ENCODE data around the gene TUBGCP6. TPM values are rescaled to one million over a fixed set of nuclear protein-coding genes. Genes with fewer than 3 reads are reported as not detected.
A peak's percentile ranks its signal among the peaks of the same experiment; 100 is the strongest.

The TUBGCP6 gene
- total RNA-seq, 2 donors from 2014 or later, result 52.3 to 80.1 TPM

DNA sequence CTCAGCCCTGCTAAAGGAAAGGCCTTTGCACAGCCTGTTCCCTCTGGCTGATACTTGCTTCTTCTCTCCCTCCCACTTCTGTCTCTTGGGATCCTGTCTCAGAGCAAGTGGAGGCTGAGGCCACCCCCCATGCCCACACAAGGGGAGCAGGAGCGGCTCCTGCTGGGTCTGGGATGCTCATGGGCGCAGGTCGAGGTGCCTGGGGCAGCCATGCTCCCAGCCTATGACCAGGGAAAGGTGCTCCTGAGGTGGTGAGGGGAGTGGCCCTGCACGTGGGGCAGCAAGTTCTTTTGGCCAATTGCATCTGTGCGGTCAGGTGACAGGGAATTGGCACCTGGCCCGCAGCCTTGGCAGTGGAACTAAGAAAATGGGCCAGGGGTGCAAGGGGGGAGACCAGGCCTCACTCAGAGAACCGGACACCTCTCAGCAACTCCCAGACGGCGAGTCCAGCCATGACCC lies 23.9 kb upstream of the TUBGCP6 start:
- Histone ChIP-seq H3K4me1 (ENCODE audit: control insufficient read depth in 1 of 2, low read depth in 2 of 2) (peaks cover 32 to 47% of the 10 kb centered on the region in 2 donors), H3K27me3 (replicated peaks; ENCODE audit: insufficient read depth) (no peaks in the 10 kb centered on the region), H3K4me3 (no peak overlapping the region), H3K36me3 (no peaks in the 10 kb centered on the region), H3K9me3 (no peaks in the 10 kb centered on the region), H3K27ac (no peak overlapping the region)
- TF ChIP-seq, protein P1, sequence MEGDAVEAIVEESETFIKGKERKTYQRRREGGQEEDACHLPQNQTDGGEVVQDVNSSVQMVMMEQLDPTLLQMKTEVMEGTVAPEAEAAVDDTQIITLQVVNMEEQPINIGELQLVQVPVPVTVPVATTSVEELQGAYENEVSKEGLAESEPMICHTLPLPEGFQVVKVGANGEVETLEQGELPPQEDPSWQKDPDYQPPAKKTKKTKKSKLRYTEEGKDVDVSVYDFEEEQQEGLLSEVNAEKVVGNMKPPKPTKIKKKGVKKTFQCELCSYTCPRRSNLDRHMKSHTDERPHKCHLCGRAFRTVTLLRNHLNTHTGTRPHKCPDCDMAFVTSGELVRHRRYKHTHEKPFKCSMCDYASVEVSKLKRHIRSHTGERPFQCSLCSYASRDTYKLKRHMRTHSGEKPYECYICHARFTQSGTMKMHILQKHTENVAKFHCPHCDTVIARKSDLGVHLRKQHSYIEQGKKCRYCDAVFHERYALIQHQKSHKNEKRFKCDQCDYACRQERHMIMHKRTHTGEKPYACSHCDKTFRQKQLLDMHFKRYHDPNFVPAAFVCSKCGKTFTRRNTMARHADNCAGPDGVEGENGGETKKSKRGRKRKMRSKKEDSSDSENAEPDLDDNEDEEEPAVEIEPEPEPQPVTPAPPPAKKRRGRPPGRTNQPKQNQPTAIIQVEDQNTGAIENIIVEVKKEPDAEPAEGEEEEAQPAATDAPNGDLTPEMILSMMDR (IDR thresholded peaks at IDR 0.05), result no peak
- no peak for ATAC-seq (ENCODE audit: insufficient number of reproducible peaks, low FRiP score, low read depth)
- DNase-seq (ENCODE audit: low spot score), result no peak

DNA sequence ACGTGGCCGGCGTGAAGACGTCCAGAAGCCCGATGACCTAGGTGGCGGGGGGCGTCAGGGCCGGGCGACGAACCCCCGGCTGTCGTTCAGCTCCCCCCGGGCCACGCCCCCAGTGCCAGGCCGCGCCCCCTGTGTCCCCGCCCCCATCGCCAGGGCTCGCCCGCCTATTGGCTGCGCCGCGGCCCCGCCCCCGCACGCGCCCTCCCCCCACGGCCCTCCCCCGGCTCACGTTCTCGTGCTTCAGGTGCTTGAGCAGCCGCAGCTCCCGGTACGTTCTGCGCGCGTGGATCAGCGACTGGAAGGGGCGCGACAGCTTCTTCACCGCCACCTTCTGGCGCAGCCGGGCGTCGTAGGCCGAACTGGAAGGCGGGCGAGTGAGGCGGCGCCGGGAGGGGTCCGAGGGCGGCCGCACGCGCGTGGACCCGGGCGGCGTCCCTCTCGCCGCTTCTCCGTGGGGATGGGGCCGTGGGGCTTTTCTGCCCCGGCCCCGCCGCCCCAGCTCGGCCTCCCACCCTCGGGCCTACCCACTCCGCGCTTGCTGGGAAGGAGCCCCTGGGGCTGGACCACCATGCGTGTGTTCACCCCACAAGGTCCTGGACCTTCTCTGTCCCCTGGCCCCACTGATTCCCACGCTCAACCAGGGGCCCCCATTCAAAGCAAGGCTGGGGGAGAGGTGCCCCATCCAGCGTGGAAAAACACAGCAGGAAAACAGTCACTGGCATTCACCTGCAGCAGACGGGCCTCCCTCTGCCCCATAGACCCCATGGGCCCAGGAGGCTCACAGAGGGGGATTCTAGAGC lies 23.0 kb upstream of the TUBGCP6 start:
- Histone ChIP-seq H3K27me3 (replicated peaks; ENCODE audit: insufficient read depth) (no peaks in the 10 kb centered on the region), H3K4me3 (peak overlapping the region; percentile 65), H3K27ac (no peak overlapping the region), H3K36me3 (no peaks in the 10 kb centered on the region), H3K4me1 (ENCODE audit: control insufficient read depth in 1 of 2, low read depth in 2 of 2) (peaks cover 32 to 47% of the 10 kb centered on the region in 2 donors), H3K9me3 (no peaks in the 10 kb centered on the region)
- no peak for DNase-seq (ENCODE audit: low spot score)
- ATAC-seq (ENCODE audit: insufficient number of reproducible peaks, low FRiP score, low read depth), result no peak
- TF ChIP-seq, protein P1 (IDR thresholded peaks at IDR 0.05), result peak; percentile 28

DNA sequence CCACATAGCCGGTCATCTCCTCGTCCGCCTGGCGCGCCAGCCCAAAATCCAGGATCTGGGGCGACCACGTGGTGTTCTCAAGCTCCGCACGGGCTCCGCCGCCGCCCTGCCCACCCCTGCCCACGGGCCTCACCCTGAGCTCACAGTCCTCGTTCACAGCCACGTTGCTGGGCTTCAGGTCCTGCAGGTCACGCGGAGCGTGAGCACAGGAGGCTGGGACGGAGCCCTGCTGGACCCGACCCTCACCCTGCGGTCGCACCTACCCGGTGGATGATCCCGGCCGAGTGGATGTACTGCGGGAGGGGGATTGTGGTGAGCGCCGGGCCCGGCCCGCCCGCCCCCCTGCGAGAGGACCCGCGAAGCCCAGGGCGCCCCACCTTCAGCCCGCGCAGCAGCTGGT lies 22.2 kb upstream of the TUBGCP6 start:
- TF ChIP-seq, protein P1 (IDR thresholded peaks at IDR 0.05), result no peak
- ATAC-seq (ENCODE audit: insufficient number of reproducible peaks, low FRiP score, low read depth), result no peak
- no peaks in the 10 kb centered on the region for H3K36me3 ChIP-seq
- peaks cover 34 to 47% of the 10 kb centered on the region in 2 donors for H3K4me1 ChIP-seq (ENCODE audit: control insufficient read depth in 1 of 2, low read depth in 2 of 2)
- peak overlapping the region; percentile 65 for H3K4me3 ChIP-seq
- no peak for DNase-seq (ENCODE audit: low spot score)
- peaks cover 7% of the 10 kb centered on the region for H3K27me3 ChIP-seq (replicated peaks; ENCODE audit: insufficient read depth)
- H3K27ac ChIP-seq, result no peak overlapping the region
- H3K9me3 ChIP-seq, result no peaks in the 10 kb centered on the region

DNA sequence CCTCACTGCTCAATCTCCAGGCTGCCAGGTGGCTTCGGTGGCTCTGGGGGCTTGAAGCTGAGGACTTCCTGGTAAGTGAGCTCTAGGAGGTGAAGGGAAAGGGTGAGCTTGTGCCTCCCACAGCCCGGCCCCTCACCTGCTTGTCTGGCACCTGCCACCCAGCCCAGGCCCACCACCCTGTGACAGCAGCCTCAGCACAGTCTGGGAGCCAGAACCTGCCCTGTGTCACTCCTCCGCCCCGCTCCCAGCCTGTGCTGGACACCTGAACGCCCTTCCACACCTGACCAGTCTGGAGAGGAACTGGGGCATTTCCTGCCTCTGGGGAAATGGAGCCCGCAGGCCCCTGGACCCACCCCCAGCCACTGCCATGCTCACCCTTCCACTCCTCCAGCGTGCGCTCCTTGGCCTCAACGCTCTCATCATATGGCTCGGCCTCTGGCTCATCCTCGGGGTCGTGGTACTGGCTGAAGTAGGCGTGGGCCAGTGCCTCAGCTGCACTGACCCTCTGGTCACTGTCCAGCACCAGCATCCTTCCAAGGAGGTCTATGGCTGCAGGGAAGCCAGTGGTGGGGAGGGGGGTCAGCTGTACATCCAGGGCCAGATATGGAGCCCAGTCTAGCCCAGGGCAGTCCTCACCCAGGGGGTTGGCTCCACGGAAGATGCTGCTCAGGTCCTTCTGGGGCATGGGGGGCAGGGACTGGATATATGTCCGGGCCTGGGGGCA lies 20.3 kb upstream of the TUBGCP6 start:
- H3K27me3 ChIP-seq (replicated peaks; ENCODE audit: insufficient read depth), result peaks cover 7% of the 10 kb centered on the region
- DNase-seq (ENCODE audit: low spot score) (no peak), ATAC-seq (ENCODE audit: insufficient number of reproducible peaks, low FRiP score, low read depth) (no peak)
- H3K27ac ChIP-seq, result no peak overlapping the region
- H3K4me1 ChIP-seq (ENCODE audit: control insufficient read depth in 1 of 2, low read depth in 2 of 2), result peaks cover 28 to 40% of the 10 kb centered on the region in 2 donors
- no peaks in the 10 kb centered on the region for H3K36me3 ChIP-seq
- TF ChIP-seq, protein P1 (IDR thresholded peaks at IDR 0.05), result no peak
- H3K9me3 ChIP-seq, result no peaks in the 10 kb centered on the region
- no peak overlapping the region for H3K4me3 ChIP-seq

DNA sequence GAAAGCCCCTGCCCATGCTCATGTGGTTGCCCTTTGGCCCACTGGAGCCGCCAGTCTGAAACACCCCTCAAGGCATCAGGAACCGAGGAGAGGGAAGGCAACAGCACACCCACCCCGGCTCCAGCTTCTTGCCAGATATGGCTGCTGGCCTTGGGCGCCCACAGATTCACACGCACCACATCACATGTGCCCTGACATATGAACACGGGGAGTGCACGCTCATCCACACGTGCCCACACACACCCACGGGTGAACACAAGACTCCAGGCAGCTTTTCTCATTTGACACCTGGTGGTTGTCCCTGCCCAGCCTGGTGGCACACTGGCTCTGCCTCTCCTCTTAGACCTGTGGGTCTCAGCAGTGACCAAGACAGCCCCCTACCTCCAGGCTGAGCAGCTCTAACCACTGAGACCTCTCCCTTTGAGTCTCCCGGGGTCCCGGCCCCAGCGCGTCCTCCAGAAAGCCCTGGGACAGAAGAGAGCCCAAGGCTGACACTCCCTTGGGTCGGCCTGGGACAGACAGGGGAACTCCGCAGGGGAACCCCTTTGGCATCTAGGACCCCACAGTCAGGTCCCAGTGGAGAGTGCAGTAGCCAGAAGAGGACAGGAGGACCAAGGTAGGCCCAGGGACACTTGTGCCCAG lies 19.4 kb upstream of the TUBGCP6 start:
- no peak overlapping the region for H3K27ac ChIP-seq
- H3K27me3 ChIP-seq (replicated peaks; ENCODE audit: insufficient read depth), result peaks cover 7% of the 10 kb centered on the region
- peaks cover 23 to 33% of the 10 kb centered on the region in 2 donors for H3K4me1 ChIP-seq (ENCODE audit: control insufficient read depth in 1 of 2, low read depth in 2 of 2)
- TF ChIP-seq, protein P1 (IDR thresholded peaks at IDR 0.05), result no peak
- DNase-seq (ENCODE audit: low spot score), result no peak
- ATAC-seq (ENCODE audit: insufficient number of reproducible peaks, low FRiP score, low read depth), result no peak
- no peaks in the 10 kb centered on the region for H3K36me3 ChIP-seq
- no peak overlapping the region for H3K4me3 ChIP-seq
- H3K9me3 ChIP-seq, result no peaks in the 10 kb centered on the region

All from thoracic aorta (tissue), 2 donors.